GM12865 (cell line): ENCODE measurements around the gene UNC13B.

Experiments used
- DNase-seq: peaks from one replicate; pipeline ENCODE4 v3.0.0; 2010; ENCODE audit warnings: low read depth
- H3K4me3 ChIP-seq: 2 replicates; pipeline ENCODE4 v1.5.1; 2011; ENCODE audit warnings: mild to moderate bottlenecking, low read depth, low read length, control low read depth
- TF ChIP-seq, protein P1 (sequence below): IDR thresholded peaks from 2 replicates; pipeline ENCODE4 v1.5.1; 2011; ENCODE audit warnings: low read length, control low read depth, low read depth, inconsistent platforms; ENCODE audit not compliant: insufficient read depth; ENCODE audit errors: missing control alignments

Gene UNC13B

DNA sequence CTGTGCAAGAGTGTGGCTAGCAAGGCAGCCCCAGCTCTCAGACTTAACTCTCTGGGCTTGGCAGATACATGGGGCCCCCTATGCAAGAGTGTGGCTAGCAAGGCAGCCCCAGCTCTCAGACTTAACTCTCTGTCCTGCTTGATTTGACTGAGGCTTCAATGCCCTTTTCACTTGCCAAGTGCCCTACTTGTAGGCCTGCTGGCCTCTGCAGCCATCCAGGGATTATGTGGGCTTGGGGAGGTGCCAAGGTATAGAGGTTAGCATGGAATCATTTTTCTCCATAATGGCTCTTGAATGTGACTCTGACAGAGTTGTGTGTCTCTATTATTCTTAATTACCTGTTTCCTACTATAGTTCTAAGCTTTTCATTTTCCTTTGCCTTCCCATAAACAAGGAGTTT is 212.6 kb downstream of the UNC13B start:
- TF ChIP-seq, protein P1, sequence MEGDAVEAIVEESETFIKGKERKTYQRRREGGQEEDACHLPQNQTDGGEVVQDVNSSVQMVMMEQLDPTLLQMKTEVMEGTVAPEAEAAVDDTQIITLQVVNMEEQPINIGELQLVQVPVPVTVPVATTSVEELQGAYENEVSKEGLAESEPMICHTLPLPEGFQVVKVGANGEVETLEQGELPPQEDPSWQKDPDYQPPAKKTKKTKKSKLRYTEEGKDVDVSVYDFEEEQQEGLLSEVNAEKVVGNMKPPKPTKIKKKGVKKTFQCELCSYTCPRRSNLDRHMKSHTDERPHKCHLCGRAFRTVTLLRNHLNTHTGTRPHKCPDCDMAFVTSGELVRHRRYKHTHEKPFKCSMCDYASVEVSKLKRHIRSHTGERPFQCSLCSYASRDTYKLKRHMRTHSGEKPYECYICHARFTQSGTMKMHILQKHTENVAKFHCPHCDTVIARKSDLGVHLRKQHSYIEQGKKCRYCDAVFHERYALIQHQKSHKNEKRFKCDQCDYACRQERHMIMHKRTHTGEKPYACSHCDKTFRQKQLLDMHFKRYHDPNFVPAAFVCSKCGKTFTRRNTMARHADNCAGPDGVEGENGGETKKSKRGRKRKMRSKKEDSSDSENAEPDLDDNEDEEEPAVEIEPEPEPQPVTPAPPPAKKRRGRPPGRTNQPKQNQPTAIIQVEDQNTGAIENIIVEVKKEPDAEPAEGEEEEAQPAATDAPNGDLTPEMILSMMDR: no peak
- no peak for DNase-seq
- H3K4me3 ChIP-seq: no peak overlapping the region

DNA sequence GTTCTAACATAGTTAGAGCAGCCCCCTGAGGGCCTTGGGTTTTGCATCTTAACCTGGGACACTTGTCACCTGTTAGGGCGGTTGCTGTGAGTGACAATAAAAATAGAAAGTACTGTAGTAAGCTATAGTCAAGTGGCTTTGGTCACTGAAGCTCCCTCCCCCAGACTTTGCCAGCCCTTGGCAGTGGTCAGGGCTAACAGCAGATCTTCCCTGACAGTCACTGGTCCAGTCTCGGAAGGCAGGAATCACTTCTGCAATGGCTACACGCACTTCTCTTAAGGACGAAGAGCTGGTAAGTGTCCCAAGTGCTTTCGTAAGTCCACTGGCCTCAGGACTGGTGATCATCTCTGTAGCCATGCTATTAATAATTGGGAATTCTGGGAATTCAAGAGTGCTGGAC is 213.1 kb downstream of the UNC13B start:
- no peak for DNase-seq
- H3K4me3 ChIP-seq: no peak overlapping the region
- TF ChIP-seq, protein P1: no peak

DNA sequence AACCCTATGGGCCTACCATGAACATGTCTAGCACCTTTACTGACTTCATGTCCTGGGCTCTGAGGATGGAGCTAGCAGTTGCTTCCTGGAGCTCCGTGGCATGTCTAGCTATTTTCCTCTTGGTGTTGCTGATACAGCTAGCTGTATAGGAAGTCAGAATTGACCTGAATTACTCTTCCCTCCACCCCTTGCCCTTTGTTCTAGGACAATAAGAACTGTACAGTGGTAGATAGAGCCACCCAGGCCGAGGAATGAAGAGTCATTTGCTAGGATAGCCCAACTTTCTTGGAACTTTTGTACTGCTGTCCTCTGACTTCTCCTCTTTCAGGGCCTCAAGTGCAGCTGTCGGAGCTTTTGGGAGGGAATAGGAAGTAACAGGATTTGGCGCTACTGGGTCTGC is 218.2 kb downstream of the UNC13B start:
- H3K4me3 ChIP-seq: no peak overlapping the region
- TF ChIP-seq, protein P1: no peak
- no peak for DNase-seq

DNA sequence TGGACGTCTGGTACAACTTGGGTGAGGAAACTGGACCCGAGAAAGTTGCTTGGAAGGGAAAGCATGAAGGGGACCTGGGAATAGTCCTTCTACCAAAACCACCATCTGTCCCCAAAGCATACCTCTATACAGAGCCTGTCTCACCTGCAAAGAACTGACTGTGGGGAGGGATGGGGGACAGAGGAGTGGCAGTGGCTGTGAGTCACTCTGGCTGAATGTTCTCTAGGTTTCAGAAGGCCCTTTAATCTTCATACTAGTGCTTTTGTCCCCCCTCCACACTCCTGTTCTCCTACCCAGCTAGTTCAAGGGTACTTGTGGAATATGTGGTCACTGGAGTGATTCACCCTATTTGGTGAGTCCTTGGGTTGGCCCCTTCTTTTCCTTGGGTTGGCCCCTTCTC is 218.8 kb downstream of the UNC13B start:
- H3K4me3 ChIP-seq: no peak overlapping the region
- no peak for DNase-seq
- TF ChIP-seq, protein P1: no peak

DNA sequence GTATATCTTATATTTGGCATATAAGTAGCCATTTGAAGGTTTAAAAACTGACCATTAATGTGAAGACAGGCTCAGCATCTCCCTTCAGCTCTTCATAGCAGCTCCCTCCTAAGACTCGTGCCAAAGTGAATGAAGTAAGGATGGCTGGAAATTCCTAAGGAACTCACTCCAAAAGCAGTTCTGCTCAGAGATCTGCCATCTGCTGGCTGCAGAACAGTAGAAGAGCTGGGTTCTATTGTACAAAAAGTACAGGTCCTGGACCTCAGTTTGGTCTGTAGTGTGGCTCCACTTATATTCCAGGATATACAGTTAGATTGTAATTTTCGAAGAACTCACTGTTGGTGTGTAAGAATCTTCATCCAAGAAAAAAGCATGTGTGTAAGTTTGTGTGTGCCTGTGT is 223.2 kb downstream of the UNC13B start:
- no peak overlapping the region for H3K4me3 ChIP-seq
- TF ChIP-seq, protein P1: no peak
- no peak for DNase-seq

DNA sequence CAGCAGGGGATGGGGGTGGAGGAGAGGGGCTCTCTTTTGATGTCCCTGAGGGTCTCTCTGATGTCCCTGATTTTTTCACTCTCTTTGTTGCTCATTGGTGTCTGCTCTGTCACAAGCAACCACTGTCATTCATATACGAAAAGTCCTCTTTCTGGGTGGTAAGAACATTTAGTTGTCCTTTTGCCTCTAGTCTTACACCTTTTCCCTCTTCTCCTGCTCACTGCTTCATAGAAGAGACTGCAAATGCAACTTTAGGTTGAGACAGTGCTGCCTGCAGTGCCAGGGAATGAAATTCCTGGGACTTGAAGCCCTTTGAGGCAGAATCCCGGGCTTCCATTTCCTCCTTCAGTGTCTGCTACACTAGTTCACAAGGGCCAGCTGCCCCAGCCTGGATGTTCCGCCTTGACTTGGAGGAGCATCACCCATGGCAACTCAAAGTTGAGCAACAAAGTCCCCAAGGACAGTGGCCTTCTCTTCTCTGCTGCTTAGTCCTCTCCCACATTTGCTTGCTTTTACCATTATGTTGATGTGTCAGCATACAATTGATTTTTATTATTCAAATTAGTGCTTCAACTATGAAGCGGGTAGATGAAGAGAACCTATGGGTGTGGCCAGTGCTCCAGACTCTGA is 233.4 kb downstream of the UNC13B start:
- no peak for DNase-seq

DNA sequence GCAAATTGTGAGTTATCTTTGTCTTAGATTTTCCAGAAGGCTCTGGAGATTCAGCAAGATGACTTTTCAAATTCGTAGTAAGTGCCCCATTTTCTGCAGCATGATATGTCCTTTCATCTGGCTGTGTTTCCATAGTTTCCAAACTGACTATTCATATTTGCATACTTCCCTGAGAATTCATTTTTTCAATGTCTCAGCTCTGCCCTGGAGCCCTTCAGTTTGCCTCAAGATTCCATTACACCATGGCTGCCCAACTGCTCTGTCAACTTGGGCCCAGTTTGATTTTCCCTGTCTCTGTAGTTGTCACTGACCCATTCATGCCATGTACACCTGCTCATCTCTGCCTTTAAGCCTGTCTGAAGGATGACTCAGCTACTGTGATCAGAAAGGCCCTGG is 233.9 kb downstream of the UNC13B start:
- no peak for DNase-seq
- TF ChIP-seq, protein P1: no peak
- no peak overlapping the region for H3K4me3 ChIP-seq

More for the DNA sequence above, 233.4 kb downstream of the UNC13B start:
- no peak overlapping the region for H3K4me3 ChIP-seq
- TF ChIP-seq, protein P1: no peak
